ENCODE data around the gene AVL9.

The AVL9 gene

GRCh38 chr7:32535162-32535702, 39.9 kb downstream of the AVL9 start:
- DNase-seq: no peak

- no peak for DNase-seq
Observed at GRCh38 chr7:32536016-32536415, 40.7 kb downstream of the AVL9 start.

- no peak for DNase-seq
Observed at GRCh38 chr7:32536585-32536984, 41.3 kb downstream of the AVL9 start.

- no peak for DNase-seq
Observed at GRCh38 chr7:32537760-32538159, 42.5 kb downstream of the AVL9 start.

GRCh38 chr7:32539366-32539765, 44.1 kb downstream of the AVL9 start:
- no peak for DNase-seq

- DNase-seq: no peak
Observed at GRCh38 chr7:32539919-32540531, 44.7 kb downstream of the AVL9 start.

- DNase-seq: no peak
Observed at GRCh38 chr7:32542595-32542994, 47.3 kb downstream of the AVL9 start.

GRCh38 chr7:32559480-32559879, 64.2 kb downstream of the AVL9 start:
- no peak for DNase-seq

- DNase-seq: no peak
Observed at GRCh38 chr7:32560075-32560474, 64.8 kb downstream of the AVL9 start.

- DNase-seq: no peak
Observed at GRCh38 chr7:32561613-32562012, 66.3 kb downstream of the AVL9 start.

GRCh38 chr7:32564542-32564941, 69.3 kb downstream of the AVL9 start:
- DNase-seq: no peak

- no peak for DNase-seq
Observed at GRCh38 chr7:32569388-32570289, 74.3 kb downstream of the AVL9 start.

GRCh38 chr7:32573110-32573687, 77.9 kb downstream of the AVL9 start:
- no peak for DNase-seq

GRCh38 chr7:32574626-32575025, 79.3 kb downstream of the AVL9 start:
- DNase-seq: no peak

GRCh38 chr7:32577421-32577820, 82.1 kb downstream of the AVL9 start:
- no peak for DNase-seq

GRCh38 chr7:32579776-32580175, 84.5 kb downstream of the AVL9 start:
- DNase-seq: no peak

GRCh38 chr7:32580646-32581045, 85.4 kb downstream of the AVL9 start:
- DNase-seq: no peak

- DNase-seq: no peak
Observed at GRCh38 chr7:32582036-32582435, 86.7 kb downstream of the AVL9 start.

GRCh38 chr7:32583791-32584190, 88.5 kb downstream of the AVL9 start:
- DNase-seq: peak; percentile 79

- DNase-seq: no peak
Observed at GRCh38 chr7:32586291-32587221, 91.3 kb downstream of the AVL9 start.

- DNase-seq: no peak
Observed at GRCh38 chr7:32587411-32587948, 92.2 kb downstream of the AVL9 start.

- no peak for DNase-seq
Observed at GRCh38 chr7:32588657-32589056, 93.4 kb downstream of the AVL9 start.
